Stomach smooth muscle (tissue), 2 donors: ENCODE measurements around the gene GLB1L2.
A peak's percentile ranks its signal among the peaks of the same experiment; 100 is the strongest.

ENCODE experiments used
- H3K27ac ChIP-seq: one replicate; pipeline ENCODE4 v1.7.0; 2013; ENCODE audit warnings: mild to moderate bottlenecking, low read length, inconsistent platforms
- H3K27me3 ChIP-seq, 2 donors: one replicate each; pipeline ENCODE4 v1.7.0; 2013; ENCODE audit warnings: low read length in 2 of 2; ENCODE audit not compliant: insufficient read depth in 2 of 2, control insufficient read depth in 1 of 2
- H3K36me3 ChIP-seq, 2 donors: one replicate each; pipeline ENCODE4 v1.7.0; 2013; ENCODE audit warnings: low read length in 2 of 2; ENCODE audit not compliant: control insufficient read depth in 2 of 2, insufficient read depth in 2 of 2
- H3K4me1 ChIP-seq: one replicate; pipeline ENCODE4 v1.7.0; 2013; ENCODE audit warnings: low read length; ENCODE audit not compliant: control insufficient read depth, insufficient read depth
- H3K4me3 ChIP-seq, 2 donors: one replicate each; pipeline ENCODE4 v1.7.0; 2013; ENCODE audit warnings: low read length in 2 of 2
- H3K9ac ChIP-seq, 2 donors: one replicate each; pipeline ENCODE4 v1.7.0; 2013; ENCODE audit warnings: low read length in 2 of 2, mild to moderate bottlenecking in 1 of 2
- H3K9me3 ChIP-seq, 2 donors: one replicate each; pipeline ENCODE4 v1.7.0; 2013; ENCODE audit warnings: low read length in 2 of 2; ENCODE audit not compliant: control insufficient read depth in 2 of 2
- donor health status: healthy.
- donor health status: Pancreatic carcinoma.

Gene GLB1L2

GRCh38 chr11:134406264-134407185, 74.7 kb downstream of the GLB1L2 start:
- peaks cover 5% of the 10 kb centered on the region for H3K4me1 ChIP-seq
- H3K4me3 ChIP-seq: no peak overlapping the region
- H3K27me3 ChIP-seq: peaks cover 29 to 32% of the 10 kb centered on the region in 2 donors
- H3K36me3 ChIP-seq: no peaks in the 10 kb centered on the region
- H3K27ac ChIP-seq: no peak overlapping the region
- no peaks in the 10 kb centered on the region for H3K9me3 ChIP-seq
- H3K9ac ChIP-seq: no peak overlapping the region

- peaks cover 29 to 33% of the 10 kb centered on the region in 2 donors for H3K27me3 ChIP-seq
- no peak overlapping the region for H3K4me3 ChIP-seq
- no peaks in the 10 kb centered on the region for H3K9me3 ChIP-seq
- H3K36me3 ChIP-seq: no peaks in the 10 kb centered on the region
- H3K4me1 ChIP-seq: peaks cover 6% of the 10 kb centered on the region
- no peak overlapping the region for H3K9ac ChIP-seq
- no peak overlapping the region for H3K27ac ChIP-seq
Observed at GRCh38 chr11:134407321-134407828, 75.6 kb downstream of the GLB1L2 start.

GRCh38 chr11:134407923-134408322, 76.1 kb downstream of the GLB1L2 start:
- H3K27me3 ChIP-seq: peaks cover 31 to 36% of the 10 kb centered on the region in 2 donors
- H3K36me3 ChIP-seq: no peaks in the 10 kb centered on the region
- H3K9me3 ChIP-seq: no peaks in the 10 kb centered on the region
- H3K9ac ChIP-seq: no peak overlapping the region
- H3K27ac ChIP-seq: no peak overlapping the region
- peaks cover 11% of the 10 kb centered on the region for H3K4me1 ChIP-seq
- no peak overlapping the region for H3K4me3 ChIP-seq

GRCh38 chr11:134409552-134410429, 78.0 kb downstream of the GLB1L2 start:
- Histone ChIP-seq H3K9me3 (no peaks in the 10 kb centered on the region), H3K27ac (no peak overlapping the region), H3K9ac (no peak overlapping the region), H3K4me1 (peaks cover 13% of the 10 kb centered on the region), H3K36me3 (no peaks in the 10 kb centered on the region), H3K4me3 (no peak overlapping the region), H3K27me3 (peaks cover 48 to 53% of the 10 kb centered on the region in 2 donors)

- Histone ChIP-seq H3K27me3 (peaks cover 48 to 54% of the 10 kb centered on the region in 2 donors), H3K9ac (no peak overlapping the region), H3K27ac (no peak overlapping the region), H3K9me3 (no peaks in the 10 kb centered on the region), H3K36me3 (no peaks in the 10 kb centered on the region), H3K4me3 (no peak overlapping the region), H3K4me1 (peaks cover 13% of the 10 kb centered on the region)
Observed at GRCh38 chr11:134410766-134411165, 79.0 kb downstream of the GLB1L2 start.

GRCh38 chr11:134412203-134413042, 80.6 kb downstream of the GLB1L2 start, which contains the start of gene B3GAT1:
TSS of gene B3GAT1 (minus strand) at chr11:134412242. CDS start at chr11:134387659, 24,583 bp downstream.
- Histone ChIP-seq H3K36me3 (no peaks in the 10 kb centered on the region), H3K9ac (no peak within 1 kb of the TSS), H3K4me1 (peaks cover 13% of the 10 kb centered on the region), H3K27me3 (peaks cover 44 to 57% of the 10 kb centered on the region in 2 donors), H3K9me3 (no peaks in the 10 kb centered on the region), H3K27ac (no peak within 1 kb of the TSS), H3K4me3 (peak within 1 kb of the TSS in 1 of 2 donors; percentile 57)

GRCh38 chr11:134413043-134413825, 81.4 kb downstream of the GLB1L2 start:
- Histone ChIP-seq H3K9ac (no peak overlapping the region), H3K9me3 (no peaks in the 10 kb centered on the region), H3K27me3 (peaks cover 44 to 59% of the 10 kb centered on the region in 2 donors), H3K27ac (no peak overlapping the region), H3K4me1 (peaks cover 13% of the 10 kb centered on the region), H3K36me3 (no peaks in the 10 kb centered on the region), H3K4me3 (peak overlapping the region in 1 of 2 donors; percentile 55)

- Histone ChIP-seq H3K9ac (no peak overlapping the region), H3K4me3 (no peak overlapping the region), H3K27me3 (peaks cover 46 to 59% of the 10 kb centered on the region in 2 donors), H3K4me1 (peaks cover 13% of the 10 kb centered on the region), H3K36me3 (no peaks in the 10 kb centered on the region), H3K9me3 (no peaks in the 10 kb centered on the region), H3K27ac (no peak overlapping the region)
Observed at GRCh38 chr11:134413826-134414731, 82.3 kb downstream of the GLB1L2 start.
